ENCODE measurements around the gene FOXJ3. TPM values are rescaled to one million over a fixed set of nuclear protein-coding genes. Genes with fewer than 3 reads are reported as not detected.

FOXJ3 gene
- total and polyA plus RNA-seq, 2 of the 13 experiments (the other 11 are each of a cell fraction or from before 2014, with no cell fraction given): 16.6 to 48.5 TPM

- WGBS (ENCODE audit: low lambda C conversion rate): 97% methylated on average over 4 of the region's 4 CpGs
- no peak for ATAC-seq
- TF ChIP-seq JUN (CRISPR knock-in tag; IDR thresholded peaks at IDR 0.05): no peak
- no peak for TF ChIP-seq SMAD9 (CRISPR knock-in tag; IDR thresholded peaks at IDR 0.05)
- no peak for TF ChIP-seq MIER3 (CRISPR knock-in tag; IDR thresholded peaks at IDR 0.05; ENCODE audit: borderline replicate concordance)
- TF ChIP-seq ZFP90 (CRISPR knock-in tag; IDR thresholded peaks at IDR 0.05; ENCODE audit: borderline replicate concordance): no peak
- no peak for TF ChIP-seq RARA (CRISPR knock-in tag; IDR thresholded peaks at IDR 0.05)
- no peak for TF ChIP-seq GRHL1 (CRISPR knock-in tag; conservative IDR thresholded peaks at IDR 0.05)
- TF ChIP-seq ZBTB10 (CRISPR knock-in tag; IDR thresholded peaks at IDR 0.05; ENCODE audit: borderline replicate concordance): no peak
- TF ChIP-seq ZNF318 (CRISPR knock-in tag; IDR thresholded peaks at IDR 0.05): no peak
Observed at GRCh38 chr1:42318601-42319000, 16.4 kb downstream of the FOXJ3 start.

More at GRCh38 chr1:42318601-42319000, 16.4 kb downstream of the FOXJ3 start:
- CTCF ChIA-PET (ENCODE audit: low intra/inter-chr PET ratio, low total read pairs): no interaction called here
- DNase-seq (ENCODE audit: low spot score): no peak
- Histone ChIP-seq H3K4me1 (ENCODE audit: insufficient read depth, low read length) (peaks cover 95% of the 10 kb centered on the region), H3K36me3 (replicated peaks in 1 of 2; ENCODE audit: control insufficient read depth in 1 of 2, insufficient read depth in 2 of 2, low read length in 2 of 2) (peaks cover 0 to 1% of the 10 kb centered on the region in 2 experiments; a peak in 3 of 5 replicates), H4K20me1 (ENCODE audit: insufficient read depth, low read length) (peaks cover 31% of the 10 kb centered on the region), H3K27ac (ENCODE audit: extremely low read length, insufficient read depth, low read length) (no peak overlapping the region), H3K9me3 (ENCODE audit: low read length) (no peaks in the 10 kb centered on the region), H3K79me2 (ENCODE audit: insufficient read depth, low read length) (peaks cover 99% of the 10 kb centered on the region), H2AFZ (ENCODE audit: low read length) (no peak overlapping the region), H3K27me3 (ENCODE audit: control insufficient read depth in 1 of 2, insufficient read depth in 2 of 2, low read length in 2 of 2) (no peaks in the 10 kb centered on the region), H3K9ac (ENCODE audit: insufficient read depth, low read depth, low read length) (no peak overlapping the region), H3K4me3 (replicated peaks in 1 of 3; ENCODE audit: insufficient read depth in 1 of 3, low read depth in 2 of 3, low read length in 3 of 3) (no peak overlapping the region), H3K4me2 (ENCODE audit: low read depth, low read length) (no peak overlapping the region)
- no TSS peak for BruUV-seq (replicated peaks)
- POLR2A ChIA-PET: no interaction called here
- peak; percentile 23 for FAIRE-seq
- intact Hi-C loops (cut with micrococcal nuclease; ENCODE audit: unreplicated experiment) (no loop called here), in situ Hi-C loops (cut with HindIII; ENCODE audit: extremely low pct_ligation_motif_present, low pct_unique_long_range_greater_than_20kb) (no loop called here)
